ENCODE data around the gene SLC5A9.

The SLC5A9 gene

DNA sequence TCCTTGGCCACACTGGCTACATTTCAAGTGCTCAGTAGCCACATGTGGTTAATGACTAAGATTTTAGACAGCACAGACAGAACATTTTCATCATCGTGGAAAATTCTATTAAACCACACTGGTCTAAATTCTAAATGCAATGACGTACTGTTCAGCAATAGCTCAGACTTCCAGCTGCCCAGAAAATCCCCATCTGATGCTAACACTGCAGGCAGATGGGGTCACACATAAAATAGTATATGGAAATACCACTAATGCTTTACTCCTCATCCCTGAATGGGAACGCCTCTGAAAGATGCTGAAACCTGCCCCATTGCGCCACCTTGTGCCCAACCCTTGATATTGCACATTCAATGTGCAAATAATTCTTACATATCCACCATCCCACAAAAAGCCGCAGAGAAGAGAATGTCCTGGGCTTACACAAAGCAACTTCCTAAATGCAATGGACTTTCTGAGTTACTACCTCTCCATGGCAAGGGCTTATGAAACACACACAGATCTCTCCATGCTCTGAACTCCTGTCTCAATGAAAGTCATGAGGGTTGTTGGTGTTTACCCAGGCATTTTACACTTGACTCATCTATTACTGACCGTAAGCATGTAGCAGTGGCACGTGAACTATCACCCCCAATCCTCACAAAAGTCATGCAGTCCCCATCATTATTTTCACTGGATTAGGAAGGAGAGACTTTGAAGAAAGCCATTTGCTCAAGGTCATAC, 20.3 kb upstream of the SLC5A9 start:
- TF ChIP-seq ZFX (IDR thresholded peaks at IDR 0.05; ENCODE audit: borderline replicate concordance) = no peak
- TF ChIP-seq, protein P1, sequence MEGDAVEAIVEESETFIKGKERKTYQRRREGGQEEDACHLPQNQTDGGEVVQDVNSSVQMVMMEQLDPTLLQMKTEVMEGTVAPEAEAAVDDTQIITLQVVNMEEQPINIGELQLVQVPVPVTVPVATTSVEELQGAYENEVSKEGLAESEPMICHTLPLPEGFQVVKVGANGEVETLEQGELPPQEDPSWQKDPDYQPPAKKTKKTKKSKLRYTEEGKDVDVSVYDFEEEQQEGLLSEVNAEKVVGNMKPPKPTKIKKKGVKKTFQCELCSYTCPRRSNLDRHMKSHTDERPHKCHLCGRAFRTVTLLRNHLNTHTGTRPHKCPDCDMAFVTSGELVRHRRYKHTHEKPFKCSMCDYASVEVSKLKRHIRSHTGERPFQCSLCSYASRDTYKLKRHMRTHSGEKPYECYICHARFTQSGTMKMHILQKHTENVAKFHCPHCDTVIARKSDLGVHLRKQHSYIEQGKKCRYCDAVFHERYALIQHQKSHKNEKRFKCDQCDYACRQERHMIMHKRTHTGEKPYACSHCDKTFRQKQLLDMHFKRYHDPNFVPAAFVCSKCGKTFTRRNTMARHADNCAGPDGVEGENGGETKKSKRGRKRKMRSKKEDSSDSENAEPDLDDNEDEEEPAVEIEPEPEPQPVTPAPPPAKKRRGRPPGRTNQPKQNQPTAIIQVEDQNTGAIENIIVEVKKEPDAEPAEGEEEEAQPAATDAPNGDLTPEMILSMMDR (IDR thresholded peaks at IDR 0.05) = peak; percentile 92
- H3K27ac ChIP-seq = no peak overlapping the region

GRCh38 chr1:48203287-48203900, 19.1 kb upstream of the SLC5A9 start:
- no peak for TF ChIP-seq ZFX (IDR thresholded peaks at IDR 0.05; ENCODE audit: borderline replicate concordance)
- TF ChIP-seq, protein P1 (IDR thresholded peaks at IDR 0.05) = peak; percentile 76
- H3K27ac ChIP-seq = no peak overlapping the region

GRCh38 chr1:48205522-48205921, 17.0 kb upstream of the SLC5A9 start:
- TF ChIP-seq, protein P1 (IDR thresholded peaks at IDR 0.05) = no peak
- no peak for TF ChIP-seq ZFX (IDR thresholded peaks at IDR 0.05; ENCODE audit: borderline replicate concordance)

DNA sequence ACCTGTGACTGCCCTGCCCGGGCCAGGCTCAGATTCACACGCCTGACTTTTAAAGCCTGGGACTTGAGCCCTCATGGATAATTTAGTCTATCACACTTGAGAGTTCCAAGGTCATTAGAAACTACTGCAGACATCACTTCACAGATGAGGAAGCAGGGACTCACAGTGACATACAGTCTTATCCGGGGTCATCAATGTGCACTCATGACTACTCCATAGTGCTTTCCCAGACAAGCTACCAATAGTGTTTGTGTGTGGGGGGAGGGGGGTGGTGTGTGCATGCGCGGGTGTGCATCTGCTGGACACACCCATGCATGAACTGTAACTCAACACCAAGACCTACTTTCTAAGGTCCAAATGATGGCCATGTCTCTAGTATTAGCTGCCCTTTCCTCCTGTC, 16.1 kb upstream of the SLC5A9 start:
- H3K27ac ChIP-seq = no peak overlapping the region
- TF ChIP-seq ZFX (IDR thresholded peaks at IDR 0.05; ENCODE audit: borderline replicate concordance) = no peak
- TF ChIP-seq, protein P1 (IDR thresholded peaks at IDR 0.05) = no peak

More at GRCh38 chr1:48205522-48205921, 17.0 kb upstream of the SLC5A9 start:
- H3K27ac ChIP-seq = no peak overlapping the region

GRCh38 chr1:48207131-48207530, 15.4 kb upstream of the SLC5A9 start:
- H3K27ac ChIP-seq = no peak overlapping the region
- TF ChIP-seq ZFX (IDR thresholded peaks at IDR 0.05; ENCODE audit: borderline replicate concordance) = no peak
- TF ChIP-seq, protein P1 (IDR thresholded peaks at IDR 0.05) = no peak

- no peak overlapping the region for H3K27ac ChIP-seq
- TF ChIP-seq, protein P1 (IDR thresholded peaks at IDR 0.05) = no peak
- no peak for TF ChIP-seq ZFX (IDR thresholded peaks at IDR 0.05; ENCODE audit: borderline replicate concordance)
Measured at GRCh38 chr1:48207536-48208075, 14.9 kb upstream of the SLC5A9 start.

- H3K27ac ChIP-seq = no peak overlapping the region
- TF ChIP-seq, protein P1 (IDR thresholded peaks at IDR 0.05) = no peak
- no peak for TF ChIP-seq ZFX (IDR thresholded peaks at IDR 0.05; ENCODE audit: borderline replicate concordance)
Measured at GRCh38 chr1:48208251-48208650, 14.3 kb upstream of the SLC5A9 start.

Data from 22Rv1 (cell line).